Glutamatergic neuron (in vitro differentiated cells): Measurements from ENCODE around the gene LIPC. TPM values are rescaled to one million over a fixed set of nuclear protein-coding genes. Genes with fewer than 3 reads are reported as not detected.

Source experiments
- DNase-seq: peaks from one replicate; pipeline ENCODE4 v3.0.0; 2022
- H3K27ac Mint-ChIP-seq: one replicate; pipeline ENCODE4 v1.8.0; 2020; ENCODE audit warnings: mild to moderate bottlenecking, mixed read lengths, inconsistent platforms; ENCODE audit not compliant: unreplicated experiment
- H3K27me3 Mint-ChIP-seq: one replicate; pipeline ENCODE4 v1.8.0; 2020; ENCODE audit warnings: mild to moderate bottlenecking, moderate library complexity, mixed read lengths, inconsistent platforms; ENCODE audit not compliant: unreplicated experiment
- H3K36me3 Mint-ChIP-seq: one replicate; pipeline ENCODE4 v1.8.0; 2020; ENCODE audit warnings: mild to moderate bottlenecking, mixed read lengths, inconsistent platforms; ENCODE audit not compliant: unreplicated experiment
- H3K4me1 Mint-ChIP-seq: one replicate; pipeline ENCODE4 v1.8.0; 2020; ENCODE audit warnings: mild to moderate bottlenecking, low read depth, mixed read lengths, inconsistent platforms; ENCODE audit not compliant: unreplicated experiment
- H3K4me3 Mint-ChIP-seq: one replicate; pipeline ENCODE4 v1.8.0; 2020; ENCODE audit warnings: mild to moderate bottlenecking, mixed read lengths, inconsistent platforms; ENCODE audit not compliant: unreplicated experiment
- H3K9me3 Mint-ChIP-seq: one replicate; pipeline ENCODE4 v1.8.0; 2020; ENCODE audit warnings: mild to moderate bottlenecking, moderate library complexity, mixed read lengths, inconsistent platforms; ENCODE audit not compliant: unreplicated experiment
- CTCF ChIP-seq: fragments of 200-600 bp; sonication (generic); IDR thresholded peaks from one replicate; pipeline ENCODE4 v1.5.0; 2021; ENCODE audit not compliant: partially characterized antibody, unreplicated experiment
- total RNA-seq: library from RNA; stranded (reverse); fragmentation: NEBNext Ultra II Directional; extraction: Animal tissue kit (Norgen Biotek cat#: 25700); gene quantifications from one replicate; pipeline ENCODE4 v1.2.1, GENCODE V29; 2021; ENCODE audit not compliant: unreplicated experiment

Gene LIPC
- total RNA-seq, 1 donor from 2014 or later = not detected

GRCh38 chr15:58512522-58512921 is 80.7 kb downstream of the LIPC start:
- Mint-ChIP-seq H3K4me1 (peaks cover 6% of the 10 kb centered on the region), H3K27me3 (no peaks in the 10 kb centered on the region), H3K27ac (no peak overlapping the region), H3K36me3 (no peaks in the 10 kb centered on the region), H3K9me3 (no peaks in the 10 kb centered on the region), H3K4me3 (no peak overlapping the region)
- DNase-seq = no peak
- no peak for TF ChIP-seq CTCF

GRCh38 chr15:58513008-58513407 is 81.2 kb downstream of the LIPC start:
- no peaks in the 10 kb centered on the region for H3K9me3 Mint-ChIP-seq
- no peak overlapping the region for H3K4me3 Mint-ChIP-seq
- peaks cover 6% of the 10 kb centered on the region for H3K4me1 Mint-ChIP-seq
- no peak for DNase-seq
- H3K27ac Mint-ChIP-seq = no peak overlapping the region
- no peaks in the 10 kb centered on the region for H3K36me3 Mint-ChIP-seq
- TF ChIP-seq CTCF = no peak
- no peaks in the 10 kb centered on the region for H3K27me3 Mint-ChIP-seq

GRCh38 chr15:58513726-58514336 is 82.0 kb downstream of the LIPC start:
- DNase-seq = no peak
- Mint-ChIP-seq H3K27me3 (no peaks in the 10 kb centered on the region), H3K27ac (peak overlapping the region; percentile 49), H3K36me3 (no peaks in the 10 kb centered on the region), H3K9me3 (no peaks in the 10 kb centered on the region), H3K4me1 (peaks cover 6% of the 10 kb centered on the region), H3K4me3 (no peak overlapping the region)
- TF ChIP-seq CTCF = no peak

GRCh38 chr15:58515807-58516206 is 84.0 kb downstream of the LIPC start:
- no peak for DNase-seq
- Mint-ChIP-seq H3K4me3 (no peak overlapping the region), H3K27ac (no peak overlapping the region), H3K9me3 (no peaks in the 10 kb centered on the region), H3K4me1 (peaks cover 13% of the 10 kb centered on the region), H3K36me3 (no peaks in the 10 kb centered on the region), H3K27me3 (peaks cover 2% of the 10 kb centered on the region)
- TF ChIP-seq CTCF = no peak

- H3K4me3 Mint-ChIP-seq = no peak overlapping the region
- H3K27me3 Mint-ChIP-seq = peaks cover 9% of the 10 kb centered on the region
- H3K4me1 Mint-ChIP-seq = peaks cover 19% of the 10 kb centered on the region
- no peak overlapping the region for H3K27ac Mint-ChIP-seq
- no peak for TF ChIP-seq CTCF
- H3K36me3 Mint-ChIP-seq = no peaks in the 10 kb centered on the region
- no peak for DNase-seq
- no peaks in the 10 kb centered on the region for H3K9me3 Mint-ChIP-seq
Observed at GRCh38 chr15:58517252-58517681, 85.5 kb downstream of the LIPC start.
